ENCODE data around the gene ADD3.
"Not testable (repeated sequence)": the region's sequence is repeated elsewhere in the genome, so short reads cannot be mapped to it uniquely, and the experiment has no call there.

DNA sequence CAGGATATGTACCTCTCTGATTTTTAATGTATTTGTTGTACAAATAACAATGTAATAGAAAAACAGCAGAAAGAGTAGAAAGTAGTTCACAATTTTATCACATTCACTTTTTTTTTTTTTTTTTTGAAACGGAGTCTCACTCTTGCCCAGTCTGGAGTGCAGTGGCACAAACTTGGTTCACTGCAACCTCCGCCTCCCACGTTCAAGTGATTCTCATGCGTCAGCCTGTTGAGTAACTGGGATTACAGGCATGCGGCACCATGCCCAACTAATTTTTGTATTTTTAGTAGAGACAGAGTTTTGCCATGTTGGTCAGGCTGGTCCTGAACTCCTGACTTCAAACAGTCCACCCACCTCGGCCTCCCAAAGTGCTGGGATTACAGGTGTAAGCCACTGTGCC, 128.1 kb downstream of the ADD3 start:
- not testable (repeated sequence) for TF ChIP-seq NFE2L1 (CRISPR knock-in tag; IDR thresholded peaks at IDR 0.05); ESRRA (CRISPR knock-in tag; IDR thresholded peaks at IDR 0.05; ENCODE audit: borderline replicate concordance); ZNF121 (CRISPR knock-in tag; IDR thresholded peaks at IDR 0.05); CBFB (CRISPR knock-in tag; IDR thresholded peaks at IDR 0.05; ENCODE audit: low read depth); JUN (CRISPR knock-in tag; IDR thresholded peaks at IDR 0.05); ZNF232 (CRISPR knock-in tag; IDR thresholded peaks at IDR 0.05)
- TF ChIP-seq, protein P1, sequence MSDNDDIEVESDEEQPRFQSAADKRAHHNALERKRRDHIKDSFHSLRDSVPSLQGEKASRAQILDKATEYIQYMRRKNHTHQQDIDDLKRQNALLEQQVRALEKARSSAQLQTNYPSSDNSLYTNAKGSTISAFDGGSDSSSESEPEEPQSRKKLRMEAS (CRISPR knock-in tag; IDR thresholded peaks at IDR 0.05), result not testable (repeated sequence)
- TF ChIP-seq, protein P2, sequence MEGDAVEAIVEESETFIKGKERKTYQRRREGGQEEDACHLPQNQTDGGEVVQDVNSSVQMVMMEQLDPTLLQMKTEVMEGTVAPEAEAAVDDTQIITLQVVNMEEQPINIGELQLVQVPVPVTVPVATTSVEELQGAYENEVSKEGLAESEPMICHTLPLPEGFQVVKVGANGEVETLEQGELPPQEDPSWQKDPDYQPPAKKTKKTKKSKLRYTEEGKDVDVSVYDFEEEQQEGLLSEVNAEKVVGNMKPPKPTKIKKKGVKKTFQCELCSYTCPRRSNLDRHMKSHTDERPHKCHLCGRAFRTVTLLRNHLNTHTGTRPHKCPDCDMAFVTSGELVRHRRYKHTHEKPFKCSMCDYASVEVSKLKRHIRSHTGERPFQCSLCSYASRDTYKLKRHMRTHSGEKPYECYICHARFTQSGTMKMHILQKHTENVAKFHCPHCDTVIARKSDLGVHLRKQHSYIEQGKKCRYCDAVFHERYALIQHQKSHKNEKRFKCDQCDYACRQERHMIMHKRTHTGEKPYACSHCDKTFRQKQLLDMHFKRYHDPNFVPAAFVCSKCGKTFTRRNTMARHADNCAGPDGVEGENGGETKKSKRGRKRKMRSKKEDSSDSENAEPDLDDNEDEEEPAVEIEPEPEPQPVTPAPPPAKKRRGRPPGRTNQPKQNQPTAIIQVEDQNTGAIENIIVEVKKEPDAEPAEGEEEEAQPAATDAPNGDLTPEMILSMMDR (IDR thresholded peaks at IDR 0.05), result not testable (repeated sequence)
- TF ChIP-seq, protein P3, sequence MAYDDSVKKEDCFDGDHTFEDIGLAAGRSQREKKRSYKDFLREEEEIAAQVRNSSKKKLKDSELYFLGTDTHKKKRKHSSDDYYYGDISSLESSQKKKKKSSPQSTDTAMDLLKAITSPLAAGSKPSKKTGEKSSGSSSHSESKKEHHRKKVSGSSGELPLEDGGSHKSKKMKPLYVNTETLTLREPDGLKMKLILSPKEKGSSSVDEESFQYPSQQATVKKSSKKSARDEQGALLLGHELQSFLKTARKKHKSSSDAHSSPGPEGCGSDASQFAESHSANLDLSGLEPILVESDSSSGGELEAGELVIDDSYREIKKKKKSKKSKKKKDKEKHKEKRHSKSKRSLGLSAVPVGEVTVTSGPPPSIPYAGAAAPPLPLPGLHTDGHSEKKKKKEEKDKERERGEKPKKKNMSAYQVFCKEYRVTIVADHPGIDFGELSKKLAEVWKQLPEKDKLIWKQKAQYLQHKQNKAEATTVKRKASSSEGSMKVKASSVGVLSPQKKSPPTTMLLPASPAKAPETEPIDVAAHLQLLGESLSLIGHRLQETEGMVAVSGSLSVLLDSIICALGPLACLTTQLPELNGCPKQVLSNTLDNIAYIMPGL (CRISPR knock-in tag; IDR thresholded peaks at IDR 0.05), result not testable (repeated sequence)
- TF ChIP-seq, protein P4, sequence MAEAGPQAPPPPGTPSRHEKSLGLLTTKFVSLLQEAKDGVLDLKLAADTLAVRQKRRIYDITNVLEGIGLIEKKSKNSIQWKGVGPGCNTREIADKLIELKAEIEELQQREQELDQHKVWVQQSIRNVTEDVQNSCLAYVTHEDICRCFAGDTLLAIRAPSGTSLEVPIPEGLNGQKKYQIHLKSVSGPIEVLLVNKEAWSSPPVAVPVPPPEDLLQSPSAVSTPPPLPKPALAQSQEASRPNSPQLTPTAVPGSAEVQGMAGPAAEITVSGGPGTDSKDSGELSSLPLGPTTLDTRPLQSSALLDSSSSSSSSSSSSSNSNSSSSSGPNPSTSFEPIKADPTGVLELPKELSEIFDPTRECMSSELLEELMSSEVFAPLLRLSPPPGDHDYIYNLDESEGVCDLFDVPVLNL (CRISPR knock-in tag; IDR thresholded peaks at IDR 0.05; ENCODE audit: borderline replicate concordance, low read depth), result not testable (repeated sequence)

Measured in WTC11 (cell line).